Tibial nerve (tissue), 4 donors: ENCODE data around the gene KPNA2.

Source experiments
- CTCF ChIP-seq, 5 experiments: fragments of 200-600 bp in 3 of 5; fragments of 450-650 bp in 2 of 5; sonication (generic) in 3 of 5; IDR thresholded peaks; one replicate each; pipeline ENCODE4 v1.5.1; 2016 to 2019; ENCODE audit warnings: antibody characterized with exemption in 5 of 5, mild to moderate bottlenecking in 3 of 5, moderate library complexity in 2 of 5
- EP300 ChIP-seq, 2 donors: sonication (generic); formaldehyde crosslinking; IDR thresholded peaks; one replicate each; pipeline ENCODE4 v1.6.1; 2017; ENCODE audit warnings: antibody characterized with exemption in 2 of 2, mild to moderate bottlenecking in 1 of 2
- POLR2A ChIP-seq, 2 donors: fragments of 450-650 bp; IDR thresholded peaks; one replicate each; pipeline ENCODE4 v1.6.1; 2017; ENCODE audit warnings: antibody characterized with exemption in 2 of 2, mild to moderate bottlenecking in 2 of 2, moderate library complexity in 2 of 2

- TF ChIP-seq POLR2A (IDR thresholded peaks at IDR 0.05) (no peak), CTCF (IDR thresholded peaks at IDR 0.05) (no peak), EP300 (IDR thresholded peaks at IDR 0.05) (no peak)
Measured at GRCh38 chr17:68015081-68015723, 20.3 kb upstream of the KPNA2 start.
